ENCODE data around the gene SLC18B1.
"Not testable (repeated sequence)": the region's sequence is repeated elsewhere in the genome, so short reads cannot be mapped to it uniquely, and the experiment has no call there.

The SLC18B1 gene

GRCh38 chr6:132798869-132799538, 567 bp upstream of the SLC18B1 start:
- peak; percentile 38 for DNase-seq (ENCODE audit: low spot score)

DNA sequence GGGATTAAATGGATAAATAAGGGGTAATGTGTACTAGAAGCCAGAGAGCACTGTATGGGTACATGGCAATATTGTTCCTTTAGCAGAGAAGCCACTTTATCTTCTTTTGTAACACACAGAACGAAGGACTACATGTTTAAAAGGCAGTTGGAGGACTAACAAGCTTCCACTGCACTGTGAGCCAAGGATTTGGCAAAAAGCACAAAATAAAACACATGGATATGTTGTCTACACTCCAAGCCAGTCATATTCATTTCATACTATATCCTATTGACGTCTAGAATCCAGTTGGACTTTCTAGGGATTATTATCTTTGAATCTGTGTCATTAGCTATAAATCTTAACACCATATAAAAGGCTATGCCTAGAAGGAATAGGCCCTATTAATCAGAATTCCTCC, 3.0 kb downstream of the SLC18B1 start:
- DNase-seq (ENCODE audit: low spot score): no peak

DNA sequence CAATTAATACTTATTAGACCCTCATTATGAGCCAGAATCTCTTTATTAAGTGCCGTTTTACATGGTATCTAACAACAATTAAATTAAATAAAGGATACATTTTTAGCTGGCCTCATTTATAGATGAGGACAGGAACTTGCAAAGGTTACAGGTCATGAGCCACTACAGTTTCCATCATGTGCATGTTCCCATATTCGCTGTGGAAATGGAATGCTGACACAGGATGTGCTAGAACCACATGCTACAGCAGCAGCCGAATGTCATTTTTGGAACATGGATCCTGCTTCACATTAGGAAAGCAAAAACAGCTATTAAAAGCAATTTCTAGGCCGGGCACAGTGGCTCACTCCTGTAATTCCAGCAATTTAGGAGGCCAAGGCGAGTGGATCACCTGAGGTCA, 5.9 kb downstream of the SLC18B1 start:
- no peak for DNase-seq (ENCODE audit: low spot score)

DNA sequence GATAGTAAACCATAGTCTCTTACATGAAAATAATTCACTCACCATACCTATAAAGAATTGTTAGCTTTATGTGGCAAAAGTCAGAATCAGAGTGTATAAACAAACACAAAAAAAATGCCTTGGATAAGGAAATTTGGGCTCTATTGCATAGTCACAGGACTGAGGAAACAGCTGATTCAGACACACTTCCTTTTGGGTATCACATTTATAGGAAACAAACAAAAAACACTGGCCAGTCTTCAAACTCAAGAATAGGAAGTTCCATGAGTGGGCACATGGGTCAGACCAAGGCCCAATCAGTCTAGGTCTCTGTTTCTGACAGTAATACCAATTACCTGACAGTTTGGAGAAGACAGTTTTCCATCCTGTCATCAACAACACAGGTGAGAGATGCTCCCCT, 8.0 kb downstream of the SLC18B1 start:
- DNase-seq (ENCODE audit: low spot score): no peak

DNA sequence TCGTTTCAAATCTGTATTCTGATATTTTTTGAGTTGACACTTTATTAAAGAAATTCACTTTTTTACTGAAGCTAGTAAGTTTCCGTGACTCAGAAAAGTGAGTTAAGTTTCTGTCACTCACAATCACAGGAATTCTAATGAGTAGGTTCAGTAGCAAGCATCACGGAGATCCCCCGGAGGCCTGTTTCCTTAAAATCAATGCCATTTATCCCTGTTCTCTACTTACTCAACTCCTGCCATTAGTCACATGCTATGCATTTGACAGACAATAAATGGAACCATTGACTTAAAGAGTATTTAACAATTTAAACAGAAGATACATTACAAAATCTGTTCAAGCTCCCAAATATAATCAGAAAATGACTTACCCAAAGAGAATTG, 9.1 kb downstream of the SLC18B1 start:
- DNase-seq (ENCODE audit: low spot score): no peak

DNA sequence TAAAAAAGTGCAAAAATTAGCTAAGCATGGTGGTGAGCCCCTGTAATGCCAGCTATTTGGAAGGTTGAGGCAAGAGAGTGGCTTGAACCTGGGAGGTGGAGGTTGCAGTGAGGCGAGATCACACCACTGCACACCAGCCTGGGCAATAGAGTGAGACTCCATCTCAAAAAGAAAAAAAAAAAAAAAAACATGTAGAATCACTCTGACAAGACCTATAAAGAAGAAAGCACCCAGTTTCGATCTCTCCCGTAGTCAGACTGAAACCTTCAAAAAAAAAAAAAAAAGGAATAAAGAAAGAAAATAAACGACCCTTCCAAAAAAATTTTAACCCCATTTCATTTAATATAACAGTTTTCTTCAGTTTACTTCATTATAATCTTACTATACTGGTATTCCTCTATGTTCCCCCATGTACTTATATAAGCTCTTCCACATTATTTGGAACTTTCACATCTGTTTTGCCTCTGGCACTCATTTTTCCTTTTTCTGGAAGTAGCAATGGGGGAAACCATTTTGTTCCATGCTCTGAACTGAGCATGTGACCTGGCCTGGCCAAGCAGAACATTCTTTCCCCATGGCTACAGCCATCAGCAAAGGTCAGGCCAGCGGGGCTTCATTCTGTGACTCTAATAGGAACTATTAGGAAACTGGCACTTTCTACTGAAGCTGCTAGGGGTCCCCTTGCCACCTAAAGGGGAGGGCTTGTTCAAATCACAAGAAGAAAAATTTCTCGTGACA, 9.6 kb downstream of the SLC18B1 start:
- DNase-seq (ENCODE audit: low spot score): no peak

DNA sequence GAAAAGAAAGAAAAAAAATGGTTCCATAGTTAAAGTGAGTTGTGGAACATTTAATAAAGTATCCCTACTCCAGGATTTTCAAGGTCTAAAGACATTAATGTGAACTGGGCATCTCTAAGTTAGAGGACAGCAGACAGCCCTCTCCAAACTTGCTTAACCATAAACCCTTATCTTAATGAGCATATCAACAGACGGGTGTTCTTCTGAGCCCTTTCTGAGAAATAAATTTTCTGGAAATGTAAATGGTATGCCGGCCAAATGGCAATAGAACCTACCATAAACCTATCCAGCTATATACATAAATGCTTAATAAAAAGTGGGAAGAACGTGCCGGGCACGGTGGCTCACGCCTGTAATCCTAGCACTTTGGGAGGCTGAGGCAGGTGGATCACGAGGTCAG, 12.5 kb downstream of the SLC18B1 start:
- no peak for DNase-seq (ENCODE audit: low spot score)

GRCh38 chr6:132780770-132781371, 17.6 kb downstream of the SLC18B1 start:
- DNase-seq (ENCODE audit: low spot score): peak; percentile 22

DNA sequence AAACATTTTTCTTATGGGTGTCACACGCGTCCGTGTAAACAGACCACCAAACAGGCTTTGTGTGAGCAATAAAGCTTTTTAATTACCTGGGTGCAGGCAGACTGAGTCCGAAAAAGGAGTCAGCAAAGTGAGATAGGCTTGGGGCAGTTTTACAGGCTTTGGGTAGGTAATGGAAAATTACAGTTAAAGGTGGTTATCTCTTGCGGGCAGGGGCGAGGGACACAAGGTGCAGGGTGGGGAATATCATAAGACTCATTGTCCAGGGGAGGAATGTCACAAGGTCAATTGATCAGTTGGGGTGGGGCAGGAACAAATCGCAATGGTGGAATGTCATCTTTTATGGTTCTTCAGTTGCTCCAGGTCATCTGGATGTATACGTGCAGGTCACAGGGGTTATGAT, 20.6 kb downstream of the SLC18B1 start:
- DNase-seq (ENCODE audit: low spot score): not testable (repeated sequence)

- no peak for DNase-seq (ENCODE audit: low spot score)
Observed at GRCh38 chr6:132768051-132768517, 30.4 kb downstream of the SLC18B1 start.

DNA sequence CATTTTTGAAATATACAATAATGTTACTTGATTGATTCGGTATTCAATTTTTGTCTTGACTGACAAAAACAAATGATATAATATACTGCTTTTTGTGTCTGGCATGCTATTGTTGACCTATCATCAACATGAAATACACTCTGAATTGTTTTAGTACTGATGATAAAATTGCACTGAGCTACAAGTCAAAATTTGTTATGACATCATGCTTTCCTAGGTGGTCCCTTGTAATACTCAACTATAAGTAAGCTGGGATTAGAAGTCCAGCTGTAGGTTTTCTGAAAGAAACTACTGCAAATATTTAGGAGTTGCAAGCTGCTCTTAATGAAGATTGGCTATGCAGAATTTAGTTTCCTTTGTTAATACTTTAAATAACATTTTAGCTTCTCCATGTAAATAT, 32.9 kb downstream of the SLC18B1 start:
- DNase-seq (ENCODE audit: low spot score): no peak

- peak; percentile 32 for DNase-seq (ENCODE audit: low spot score)
Observed at GRCh38 chr6:132764370-132764769, 34.1 kb downstream of the SLC18B1 start.

DNA sequence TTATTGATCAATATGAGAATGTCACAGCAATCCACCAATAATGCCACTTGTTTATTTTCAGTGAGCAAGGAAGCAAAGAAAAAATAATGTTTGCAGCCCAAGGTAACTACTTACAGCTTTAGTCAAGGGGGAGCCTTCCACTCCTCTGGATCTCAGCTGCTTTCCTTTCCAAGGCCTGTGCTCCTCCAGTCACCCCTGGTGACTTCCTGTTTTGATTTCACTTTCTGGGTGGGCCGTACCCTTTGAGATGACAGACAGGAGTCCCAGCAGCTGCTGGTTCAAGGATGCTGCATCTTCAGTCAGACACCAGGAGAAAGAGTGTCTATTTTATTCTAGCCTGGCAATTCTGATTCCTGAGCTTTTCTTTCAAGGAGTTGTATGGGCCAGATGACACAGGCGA, 35.2 kb downstream of the SLC18B1 start:
- DNase-seq (ENCODE audit: low spot score): peak; percentile 9

DNA sequence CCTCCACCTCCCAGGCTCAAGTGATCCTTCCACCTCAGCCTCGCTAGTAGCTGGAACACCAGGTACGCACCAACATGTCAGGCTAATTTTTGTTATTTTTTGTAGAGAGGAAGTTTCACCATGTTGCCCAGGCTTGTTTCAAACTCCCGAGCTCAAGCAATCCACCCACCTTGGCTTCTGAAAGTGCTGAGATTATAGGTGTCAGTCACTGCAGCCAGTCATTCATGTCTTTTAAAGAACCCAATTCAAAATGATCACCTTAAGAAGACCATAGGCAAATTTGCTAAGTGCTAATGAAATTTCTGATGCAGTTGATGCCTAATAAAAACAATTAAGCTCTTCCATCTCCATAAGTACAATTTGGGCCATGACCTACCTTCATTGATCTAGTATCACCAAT, 38.2 kb downstream of the SLC18B1 start:
- no peak for DNase-seq (ENCODE audit: low spot score)

DNA sequence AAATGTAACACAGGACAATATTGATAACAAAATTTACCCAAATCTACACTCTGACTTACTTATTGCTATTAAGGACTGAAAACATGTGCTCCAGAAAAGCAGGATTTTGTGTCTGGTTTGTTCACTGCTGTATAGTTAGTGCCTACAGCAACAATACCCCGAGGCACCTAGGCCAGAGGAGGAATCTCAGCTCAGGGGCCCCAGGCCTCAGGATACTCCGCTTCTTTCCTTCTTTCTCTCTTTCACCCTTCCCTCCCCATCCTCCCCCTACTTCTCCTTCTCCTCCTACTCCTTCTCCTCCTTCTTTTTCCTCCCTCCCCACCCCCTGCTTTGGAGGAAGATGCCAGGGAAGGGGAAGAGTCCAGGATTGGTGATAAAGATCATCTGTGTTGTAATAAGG, 39.7 kb downstream of the SLC18B1 start:
- DNase-seq (ENCODE audit: low spot score): no peak

- DNase-seq (ENCODE audit: low spot score): no peak
Observed at GRCh38 chr6:132752255-132752654, 46.2 kb downstream of the SLC18B1 start.

GRCh38 chr6:132751828-132752227, 46.6 kb downstream of the SLC18B1 start:
- no peak for DNase-seq (ENCODE audit: low spot score)

DNA sequence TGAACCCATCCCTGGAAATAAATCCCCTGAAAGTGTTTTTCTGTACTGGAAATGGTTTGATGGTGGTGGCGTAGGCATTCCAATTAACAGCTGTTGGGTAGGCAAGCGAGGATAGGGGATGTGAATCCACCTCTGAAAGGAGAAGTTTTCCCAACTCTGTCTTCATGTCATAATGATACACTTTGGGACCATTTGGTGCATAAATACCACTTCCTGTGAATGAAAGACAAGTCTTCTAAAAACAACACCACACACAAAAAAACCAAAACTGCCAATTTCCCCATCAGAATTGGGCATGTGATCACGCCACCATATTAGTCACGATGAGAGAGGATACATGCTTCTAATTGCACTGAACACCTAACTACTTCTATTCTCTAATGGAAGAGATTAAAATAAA, 47.1 kb downstream of the SLC18B1 start:
- DNase-seq (ENCODE audit: low spot score): no peak

DNA sequence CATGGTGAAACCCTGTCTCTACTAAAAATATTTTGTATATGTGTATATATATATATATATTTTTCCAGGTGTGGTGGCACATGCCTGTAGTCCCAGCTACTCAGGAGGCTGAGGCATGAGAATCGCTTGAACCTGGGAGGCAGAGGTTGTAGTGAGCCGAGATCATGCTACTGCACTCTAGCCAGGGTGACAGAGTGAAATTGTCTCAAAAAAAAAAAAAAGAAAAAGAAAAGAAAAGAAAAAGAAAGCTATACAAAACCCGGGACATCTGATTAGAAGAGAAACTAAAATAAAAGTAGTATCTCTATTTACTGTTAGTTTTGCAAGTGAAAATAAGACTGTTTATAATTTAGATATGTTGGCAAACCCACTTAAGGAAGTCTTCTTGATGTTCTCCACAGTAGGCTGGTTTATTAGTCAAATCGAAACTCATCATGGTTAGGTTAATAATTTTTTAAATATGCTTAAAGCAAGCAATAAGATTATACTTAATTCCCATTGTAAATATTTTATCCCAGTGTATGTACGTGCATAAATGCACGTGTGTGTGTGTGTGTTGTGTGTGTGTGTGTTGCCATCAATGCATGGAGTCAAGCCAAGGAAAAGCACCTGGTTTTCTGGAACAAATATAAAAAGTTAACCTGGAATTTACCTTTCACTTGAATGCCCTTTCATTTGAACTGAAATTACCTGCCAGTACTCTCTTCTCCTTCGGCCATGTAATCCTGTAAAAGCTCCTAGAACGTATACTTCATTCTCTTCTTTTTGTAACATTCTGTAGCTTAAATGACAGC, 47.8 kb downstream of the SLC18B1 start:
- no peak for DNase-seq (ENCODE audit: low spot score)

- DNase-seq (ENCODE audit: low spot score): no peak
Observed at GRCh38 chr6:132749111-132749510, 49.3 kb downstream of the SLC18B1 start.

- DNase-seq (ENCODE audit: low spot score): no peak
Observed at GRCh38 chr6:132748446-132748845, 50.0 kb downstream of the SLC18B1 start.

DNA sequence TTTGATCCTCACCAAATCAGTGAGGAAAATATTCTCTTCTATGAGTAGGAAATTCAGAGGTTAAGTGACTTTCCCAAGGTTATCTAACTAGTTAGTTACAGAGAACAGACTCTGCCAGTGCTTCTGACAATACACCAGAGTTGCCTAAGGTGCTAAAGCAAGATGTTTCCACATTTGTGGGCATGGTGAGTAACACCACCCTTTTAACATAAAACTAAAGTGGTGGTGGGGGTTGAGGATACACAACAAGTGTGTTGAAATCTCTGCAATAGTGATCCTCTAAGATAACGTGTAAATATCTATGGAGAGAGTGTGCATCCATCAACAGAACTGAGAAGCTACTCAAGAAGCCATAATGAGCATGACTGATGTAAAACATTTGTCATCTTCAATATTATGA, 52.4 kb downstream of the SLC18B1 start:
- no peak for DNase-seq (ENCODE audit: low spot score)

DNA sequence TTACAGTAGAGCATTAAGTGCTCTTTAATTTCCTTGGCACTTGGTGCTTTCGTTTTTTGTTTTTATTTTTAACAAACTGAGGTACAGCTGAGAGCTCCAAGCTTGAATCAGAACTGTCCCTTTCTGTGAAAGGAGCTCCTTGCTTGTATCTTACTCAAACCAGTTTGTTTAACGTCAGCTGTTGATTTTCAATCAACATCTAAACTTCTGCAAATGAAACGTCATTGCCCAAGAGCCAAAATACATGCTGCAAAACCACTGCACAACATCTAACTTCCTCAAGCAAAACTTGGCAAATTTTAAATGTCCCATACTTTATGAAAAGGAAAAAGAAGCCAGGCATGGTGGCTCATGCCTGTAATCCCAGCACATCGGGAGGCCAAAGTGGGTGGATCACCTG, 55.9 kb downstream of the SLC18B1 start:
- no peak for DNase-seq (ENCODE audit: low spot score)
